DOHH2 (cell line): ENCODE results near the gene PLA2G2E.

Experiments used
- CTCF ChIP-seq: fragments of 200-600 bp; sonication (generic); IDR thresholded peaks from one replicate; pipeline ENCODE4 v1.5.1; 2014; ENCODE audit warnings: antibody characterized with exemption, mild to moderate bottlenecking, low read depth, low read length; ENCODE audit not compliant: poor library complexity, severe bottlenecking
- EZH2phosphoT487 ChIP-seq: fragments of 200-600 bp; sonication (generic); IDR thresholded peaks from 2 replicates; pipeline ENCODE4 v1.6.1; 2017; ENCODE audit warnings: borderline replicate concordance, mild to moderate bottlenecking, antibody characterized with exemption, low read length, moderate library complexity, mixed read lengths

- TF ChIP-seq CTCF: no peak
- TF ChIP-seq EZH2phosphoT487: no peak
These were observed 19.2 kb upstream of the PLA2G2E start for GRCh38 chr1:19942657-19943056.
